Vein endothelial cell (primary cell): ENCODE data around the gene GPX7. TPM values are rescaled to one million over a fixed set of nuclear protein-coding genes. Genes with fewer than 3 reads are reported as not detected.

Source experiments
- total RNA-seq: library from RNA; depleted of rRNA; stranded (reverse); fragments of >200 nt; gene quantifications from 2 replicates; pipeline ENCODE4 v1.2.3, GENCODE V29; 2012

Gene GPX7
- total RNA-seq = 20.8 and 28.7 TPM in 2 replicates

GRCh38 chr1:52601991-52602855 is at the start of gene GPX7:
TSS of gene GPX7 (plus strand) at chr1:52602371. CDS start at chr1:52602410, 39 bp downstream.

GRCh38 chr1:52552505-52553361 is 49.4 kb upstream of the GPX7 start, which contains the start of gene TUT4:
TSS of gene TUT4 (minus strand) at chr1:52553092. CDS start at chr1:52526280, 26,812 bp downstream.

GRCh38 chr1:52632732-52633290 is 30.6 kb downstream of the GPX7 start, which contains the start of gene SHISAL2A:
TSS of gene SHISAL2A (plus strand) at chr1:52633168. CDS start at chr1:52633494, 326 bp downstream.

Other genes starting within 250 kb of the GPX7 start
- gene CC2D1B, start 236.2 kb upstream of the GPX7 start, total RNA-seq = 28.4 and 31.4 TPM in 2 replicates
- gene ORC1, start 197.9 kb upstream of the GPX7 start, total RNA-seq = 5.9 and 11.5 TPM in 2 replicates
- 12.4 and 13.4 TPM in 2 replicates for gene PRPF38A, start 197.8 kb upstream of the GPX7 start, total RNA-seq
- 22.5 and 30.3 TPM in 2 replicates for gene TUT4, start 49.3 kb upstream of the GPX7 start, total RNA-seq
- not detected in 2 replicates for gene SHISAL2A, start 30.8 kb downstream of the GPX7 start, total RNA-seq
- gene COA7, start 96.0 kb downstream of the GPX7 start, total RNA-seq = 15.7 and 17.9 TPM in 2 replicates
- gene ZYG11B, start 124.1 kb downstream of the GPX7 start, total RNA-seq = 42.1 and 51.8 TPM in 2 replicates
- 1.4 and 2.3 TPM in 2 replicates for gene ZYG11A, start 240.4 kb downstream of the GPX7 start, total RNA-seq